HG02981 (cell line): Measurements from ENCODE around the gene TAX1BP3.
A peak's percentile ranks its signal among the peaks of the same experiment; 100 is the strongest.
"Not testable (repeated sequence)": the region's sequence is repeated elsewhere in the genome, so short reads cannot be mapped to it uniquely, and the experiment has no call there.

Source experiments
- ATAC-seq: cut with Tn5 transposase; IDR thresholded peaks from one replicate; pipeline ENCODE4 v1.9.1; 2021; ENCODE audit warnings: mild to moderate bottlenecking, moderate library complexity; ENCODE audit not compliant: unreplicated experiment

TAX1BP3 gene, protein sequence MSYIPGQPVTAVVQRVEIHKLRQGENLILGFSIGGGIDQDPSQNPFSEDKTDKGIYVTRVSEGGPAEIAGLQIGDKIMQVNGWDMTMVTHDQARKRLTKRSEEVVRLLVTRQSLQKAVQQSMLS

DNA sequence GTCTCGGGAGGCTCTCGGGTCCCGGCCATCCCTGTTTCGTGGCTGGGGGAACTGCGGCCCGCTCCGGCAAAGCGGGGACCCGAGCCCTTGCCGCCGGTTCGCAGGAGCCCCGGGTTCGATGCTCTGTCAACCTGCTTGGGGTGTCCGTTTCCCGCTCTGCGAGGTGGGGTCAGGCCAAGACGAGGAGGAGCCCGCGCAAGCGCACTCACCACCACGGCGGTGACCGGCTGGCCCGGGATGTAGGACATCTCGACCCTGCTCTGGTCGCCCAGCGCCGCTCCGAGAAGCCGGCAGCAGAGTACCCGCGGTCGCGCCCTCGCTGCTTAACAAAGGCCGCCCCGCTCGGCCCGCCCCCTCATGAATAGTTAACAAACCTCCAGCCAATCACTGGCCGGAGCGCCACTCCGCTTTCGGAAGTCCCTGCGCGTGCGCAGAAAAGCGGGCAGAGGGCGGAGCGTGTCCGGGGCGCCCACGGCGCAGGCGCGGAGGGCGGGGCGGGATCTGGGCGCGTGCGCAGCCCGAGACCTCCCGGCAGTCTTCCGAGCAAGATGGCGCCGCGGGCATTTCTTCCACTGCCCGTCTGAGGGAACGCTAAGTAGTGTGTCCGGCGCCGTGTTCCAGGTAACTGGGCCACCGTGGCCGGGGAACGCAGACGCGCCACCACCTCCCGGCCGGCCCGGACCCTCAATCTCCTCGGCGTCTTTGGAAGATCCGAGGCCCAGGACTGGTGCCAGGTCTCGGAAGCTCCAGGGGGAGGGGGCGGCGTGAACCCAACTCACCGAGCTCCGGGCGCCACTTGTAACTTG lies at the start of gene TAX1BP3, which contains the start of gene EMC6:
Gene TAX1BP3, minus strand, starts transcription at position 300 of the 806 bp plus-strand sequence. Its CDS starts 52 bp downstream, at position 248.
Gene EMC6, plus strand, starts transcription at position 534 of the 806 bp plus-strand sequence. CDS start 335 bp downstream, outside the sequence.
- ATAC-seq, result peak; percentile 89

DNA sequence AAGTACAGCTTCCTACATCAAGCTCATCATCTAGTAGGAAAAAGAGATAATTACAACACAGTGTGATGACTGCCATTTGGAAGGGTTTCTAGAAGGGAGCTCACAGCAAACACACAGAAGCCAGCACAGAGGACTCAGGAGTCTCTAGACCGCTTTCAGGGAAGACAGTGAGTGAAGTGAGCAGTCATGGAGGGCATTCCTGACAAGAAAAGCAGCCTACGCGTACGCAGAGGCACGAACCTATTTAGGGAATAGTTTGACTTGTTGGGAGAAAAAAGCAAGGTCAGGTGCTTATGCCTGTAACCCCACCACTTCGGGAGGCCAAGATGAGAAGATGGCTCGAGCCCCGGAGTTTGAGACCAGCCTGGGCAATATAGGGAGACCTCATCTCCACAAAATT lies 46.9 kb upstream of the TAX1BP3 start:
- ATAC-seq, result no peak

DNA sequence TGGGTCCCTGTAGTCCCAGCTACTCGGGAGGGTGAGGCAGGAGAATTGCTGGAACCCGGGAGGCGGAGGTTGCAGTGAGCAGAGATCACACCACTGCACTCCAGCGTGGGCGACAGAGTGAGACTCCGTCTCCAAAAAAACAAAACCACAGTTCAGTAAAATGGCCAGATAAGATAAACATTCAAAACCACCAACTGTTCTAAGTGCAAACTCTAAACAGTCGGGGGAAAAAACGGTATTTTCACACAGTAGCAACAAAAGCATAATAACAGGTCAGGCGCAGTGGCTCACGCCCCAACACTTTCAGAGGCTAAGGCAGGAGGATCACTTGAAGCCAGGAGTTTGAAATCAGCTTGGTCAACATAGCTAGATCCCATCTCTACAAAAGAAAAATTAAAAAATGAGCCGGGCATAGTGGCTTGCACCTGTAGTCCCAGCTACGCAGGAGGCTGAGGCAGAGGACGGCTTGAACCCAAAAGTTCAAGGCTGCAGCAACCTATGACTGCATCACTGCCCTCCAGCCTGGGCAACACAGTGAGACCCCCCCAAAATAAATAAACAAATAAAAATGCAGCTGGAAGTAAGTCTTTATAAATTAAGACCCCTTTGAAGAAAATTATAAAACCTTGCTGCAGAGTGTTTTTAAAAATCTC lies 44.6 kb upstream of the TAX1BP3 start:
- no peak for ATAC-seq

DNA sequence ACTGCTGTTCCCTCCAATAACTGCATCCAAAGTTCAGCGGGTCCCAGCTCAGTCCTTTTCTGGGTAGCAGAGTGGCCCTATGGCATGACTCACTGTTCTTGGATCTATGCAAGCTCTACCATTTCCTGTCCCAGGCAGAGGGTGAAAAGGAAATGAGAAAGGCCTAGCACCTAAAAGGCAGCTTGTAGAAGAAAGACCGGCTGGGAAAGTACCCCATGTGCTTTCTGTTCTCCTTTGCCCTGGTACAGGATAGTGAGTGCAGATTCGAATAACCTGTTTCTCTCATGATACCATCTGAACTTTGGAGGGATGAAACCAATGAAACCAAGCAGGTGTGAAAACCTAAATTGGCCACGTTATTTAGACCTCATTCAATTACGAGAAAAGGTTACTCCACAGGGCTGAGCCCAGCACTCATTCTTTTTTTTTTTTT lies 42.6 kb upstream of the TAX1BP3 start:
- peak; percentile 92 for ATAC-seq

DNA sequence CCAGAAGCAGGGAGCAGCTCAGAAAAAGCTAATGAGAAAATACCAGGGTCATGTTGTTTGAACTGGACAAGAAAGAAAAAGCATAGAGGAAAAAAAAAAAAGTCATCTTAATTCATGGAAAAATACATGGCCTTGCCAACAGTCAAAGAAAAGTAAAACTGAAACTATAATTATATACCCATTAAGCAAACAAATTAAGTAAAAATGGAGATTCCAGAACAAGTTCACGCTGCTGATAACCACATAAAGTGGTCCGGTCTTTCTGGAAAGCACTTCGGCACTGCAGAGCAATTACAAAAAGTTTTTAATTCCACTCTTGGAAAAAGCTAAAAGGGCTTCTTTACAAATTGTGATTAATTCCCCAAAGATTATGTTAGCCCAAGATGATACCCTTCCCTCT lies 40.0 kb upstream of the TAX1BP3 start:
- no peak for ATAC-seq

DNA sequence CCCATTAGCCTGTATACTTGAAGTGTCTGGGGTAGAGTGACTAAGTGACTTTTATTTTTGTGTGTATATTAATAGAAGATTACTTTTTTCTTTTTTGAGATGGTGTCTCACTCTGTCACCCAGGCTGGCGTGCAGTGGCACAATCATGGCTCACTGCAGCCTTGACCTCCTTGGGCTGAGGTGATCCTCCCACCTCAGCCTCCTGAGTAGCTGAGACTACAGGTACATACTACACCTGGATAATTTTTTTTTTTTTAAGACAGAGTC lies 37.3 kb upstream of the TAX1BP3 start:
- not testable (repeated sequence) for ATAC-seq

DNA sequence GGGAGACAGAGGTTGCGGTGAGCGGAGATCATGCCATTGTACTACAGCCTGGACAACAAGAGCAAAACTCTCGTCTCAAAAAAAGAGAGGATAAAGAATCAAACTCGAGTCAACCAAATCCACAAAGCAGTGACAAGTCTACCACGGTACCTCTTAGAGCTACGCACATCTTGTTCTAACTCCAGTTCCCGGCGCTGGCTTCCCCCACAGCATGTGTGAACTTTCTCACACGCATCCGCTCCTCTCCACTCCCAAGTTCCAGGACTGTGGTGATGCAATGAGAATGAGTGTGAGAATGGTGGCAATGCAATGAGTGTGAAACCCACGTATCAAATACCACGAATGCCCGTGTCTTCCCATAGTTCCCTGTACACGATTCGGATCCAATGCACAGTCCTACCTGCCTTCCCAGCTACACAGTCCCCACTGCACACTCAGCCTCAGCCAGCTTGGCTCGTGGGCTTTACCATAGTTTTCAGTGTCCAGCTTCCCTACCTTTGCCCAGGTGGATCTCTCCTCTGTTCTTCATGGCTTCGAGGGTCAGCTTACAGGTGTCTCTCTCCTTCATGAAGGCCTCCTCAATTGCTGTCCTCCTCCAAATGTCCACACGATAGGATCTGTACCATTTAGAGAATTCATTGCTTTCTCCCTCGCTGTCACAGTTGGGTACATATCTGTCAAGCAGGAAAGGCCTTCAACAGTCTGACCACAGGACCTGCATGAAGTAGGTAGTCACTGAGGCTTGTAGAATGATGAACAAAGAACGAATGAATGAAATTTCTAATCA lies 36.7 kb upstream of the TAX1BP3 start:
- no peak for ATAC-seq

DNA sequence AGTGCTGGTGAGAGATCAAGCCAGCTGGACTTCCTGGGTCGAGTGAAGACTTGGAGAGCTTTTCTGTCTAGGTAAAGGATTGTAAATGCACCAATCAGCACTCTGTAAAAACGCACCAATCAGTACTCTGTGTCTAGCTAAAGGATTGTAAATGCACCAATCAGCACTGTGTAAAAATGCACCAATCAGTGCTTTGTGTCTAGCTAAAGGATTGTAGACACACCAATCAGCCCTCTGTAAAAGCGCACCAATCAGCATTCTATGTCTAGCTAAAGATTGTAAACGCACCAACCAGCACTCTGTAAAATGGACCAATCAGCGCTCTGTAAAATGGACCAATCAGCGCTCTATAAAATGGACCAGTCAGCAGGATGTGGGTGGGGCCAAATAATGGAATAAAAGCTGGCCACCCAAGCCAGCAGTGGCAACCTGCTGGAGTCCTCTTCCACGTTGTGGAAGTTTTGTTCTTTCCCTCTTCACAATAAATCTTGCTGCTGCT lies 33.7 kb upstream of the TAX1BP3 start:
- not testable (repeated sequence) for ATAC-seq

DNA sequence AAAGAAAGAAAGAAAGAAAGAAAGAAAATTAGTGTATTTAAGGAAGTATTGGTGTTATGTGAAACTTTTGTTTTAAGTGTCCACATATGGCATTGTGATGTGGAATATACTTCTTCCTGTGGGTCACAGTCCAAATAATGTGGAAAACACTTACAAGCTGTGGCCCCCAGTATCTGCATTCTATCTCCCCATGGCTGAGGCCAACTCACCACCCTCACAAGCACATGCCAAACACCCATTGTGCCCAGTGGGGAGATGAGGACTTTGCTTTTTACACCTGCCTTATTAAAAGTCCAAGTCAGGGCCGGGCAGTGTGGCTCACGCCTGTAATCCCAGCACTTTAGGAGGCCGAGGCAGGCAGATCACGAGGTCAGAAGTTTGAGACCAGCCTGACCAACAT lies 31.6 kb upstream of the TAX1BP3 start:
- ATAC-seq, result no peak

DNA sequence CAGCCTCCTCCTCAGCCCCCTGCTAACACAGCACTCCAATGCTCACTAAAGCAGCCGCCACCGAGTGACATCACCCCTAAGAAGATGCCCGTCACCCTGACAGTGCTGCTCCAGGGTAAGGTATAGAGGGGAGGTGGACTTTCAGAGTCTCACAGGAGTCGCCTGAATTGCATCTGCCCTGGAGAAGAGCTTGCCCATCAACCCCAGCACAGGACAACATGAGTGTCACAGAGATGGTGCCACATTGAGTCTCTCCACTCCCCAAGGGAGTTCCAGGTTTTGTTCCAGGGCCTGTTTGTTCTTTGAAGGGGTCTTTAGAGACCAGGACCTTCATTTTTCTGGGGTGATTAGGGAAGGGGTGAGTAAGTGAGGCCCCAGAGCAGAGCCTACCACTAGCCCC lies 29.8 kb upstream of the TAX1BP3 start:
- ATAC-seq, result no peak

DNA sequence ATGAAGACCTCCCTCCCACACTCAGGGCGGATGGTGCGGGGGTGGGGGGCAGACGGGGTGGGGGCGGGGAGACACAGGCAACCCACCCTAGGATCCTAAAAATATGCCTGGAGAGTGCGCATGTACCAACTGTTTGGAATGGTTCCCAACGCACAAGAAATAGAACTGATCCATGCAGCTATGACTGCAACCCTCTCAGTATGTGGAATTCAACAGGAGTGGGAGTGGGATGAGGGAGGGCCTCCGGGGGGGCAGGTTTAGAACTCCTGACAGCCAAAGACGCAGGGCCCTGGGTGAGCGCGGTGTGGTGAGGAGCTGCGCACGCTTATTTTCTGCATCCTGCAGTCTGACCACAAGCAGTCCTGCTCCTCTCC lies 28.7 kb upstream of the TAX1BP3 start:
- ATAC-seq, result no peak

DNA sequence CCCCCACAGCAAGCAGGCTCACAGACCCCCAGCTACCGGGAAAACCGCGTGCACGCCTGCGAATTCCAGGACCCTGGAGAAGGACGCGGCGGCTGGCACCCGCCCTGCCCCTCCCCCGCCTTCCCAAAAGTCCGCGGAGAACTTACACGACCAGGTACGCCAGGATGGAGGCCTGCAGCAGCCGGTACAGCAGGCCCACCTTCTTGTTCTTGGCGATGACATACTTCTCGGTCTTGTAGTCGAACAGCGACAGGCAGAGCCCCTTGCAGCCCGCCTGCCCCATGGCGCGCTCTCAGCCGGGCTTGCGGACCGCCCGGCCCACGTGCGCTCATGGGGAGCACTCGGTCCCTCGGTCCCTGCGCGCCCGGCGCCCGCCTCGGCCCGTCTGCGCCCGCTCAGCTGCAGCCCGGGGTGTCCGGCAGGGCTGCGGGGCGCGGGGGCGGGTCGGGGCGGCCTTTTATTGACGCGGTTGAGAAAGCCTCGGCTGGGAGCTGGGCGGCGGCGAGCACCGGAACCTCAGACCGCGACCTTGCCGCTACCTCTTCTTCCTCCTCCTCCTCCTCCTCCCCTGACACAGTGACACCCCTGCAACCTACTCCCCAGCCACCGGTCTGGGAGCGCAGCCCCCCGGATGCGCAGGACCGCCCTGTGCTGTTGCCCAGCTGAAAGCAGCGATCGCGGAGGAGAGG lies 27.5 kb upstream of the TAX1BP3 start, which contains the start of gene P2RX5:
Gene P2RX5, minus strand, starts transcription at position 433 of the 689 bp plus-strand sequence. Its CDS starts 150 bp downstream, at position 283.
- no peak for ATAC-seq

DNA sequence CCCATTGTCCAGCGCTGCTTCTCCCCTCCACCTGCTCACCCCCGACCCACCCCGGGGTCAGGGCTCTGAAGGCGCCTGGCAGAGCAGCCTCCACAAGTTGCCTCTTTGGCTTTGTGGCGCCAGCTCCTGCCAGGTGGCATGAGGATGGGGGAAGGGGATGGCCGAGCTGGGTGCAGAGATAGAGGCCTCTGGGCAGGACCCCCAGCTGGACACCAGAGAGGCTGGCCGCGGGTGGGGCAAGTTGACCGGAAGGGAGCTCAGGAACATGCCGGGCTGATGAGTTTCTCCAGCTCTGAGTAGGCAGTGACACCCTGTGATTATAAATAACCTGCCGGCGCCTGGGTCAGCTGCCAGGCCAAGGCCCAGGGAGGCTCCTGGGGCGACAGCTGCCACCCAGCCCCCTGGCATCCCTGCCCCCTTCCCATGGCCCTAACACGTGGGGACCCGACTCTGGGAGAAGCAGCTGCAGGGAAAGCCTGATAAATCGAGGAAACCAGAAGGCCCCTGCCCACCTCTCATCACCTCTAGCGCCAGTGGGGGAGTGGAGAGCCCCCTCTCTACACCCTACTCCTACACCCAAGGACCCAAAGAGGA lies 26.8 kb upstream of the TAX1BP3 start:
- ATAC-seq, result no peak

DNA sequence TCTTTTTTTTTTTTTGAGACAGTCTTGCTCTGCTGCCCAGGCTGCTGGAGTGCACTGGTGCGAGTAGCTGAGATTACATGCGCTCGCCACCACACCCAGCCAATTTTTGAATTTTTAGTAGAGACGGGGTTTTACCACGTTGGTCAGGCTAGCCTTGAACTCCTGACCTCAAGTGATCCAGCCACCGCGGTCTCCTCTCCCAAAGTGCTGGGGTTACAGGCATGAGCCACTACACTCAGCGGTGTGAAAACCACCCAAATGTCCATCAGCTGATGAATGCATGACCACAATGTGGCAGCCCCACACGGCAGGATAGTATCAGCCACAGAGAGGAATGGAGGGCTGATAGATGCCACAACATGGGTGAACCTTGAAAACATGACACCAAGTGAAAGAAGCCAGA lies 25.5 kb upstream of the TAX1BP3 start:
- peak; percentile 57 for ATAC-seq

DNA sequence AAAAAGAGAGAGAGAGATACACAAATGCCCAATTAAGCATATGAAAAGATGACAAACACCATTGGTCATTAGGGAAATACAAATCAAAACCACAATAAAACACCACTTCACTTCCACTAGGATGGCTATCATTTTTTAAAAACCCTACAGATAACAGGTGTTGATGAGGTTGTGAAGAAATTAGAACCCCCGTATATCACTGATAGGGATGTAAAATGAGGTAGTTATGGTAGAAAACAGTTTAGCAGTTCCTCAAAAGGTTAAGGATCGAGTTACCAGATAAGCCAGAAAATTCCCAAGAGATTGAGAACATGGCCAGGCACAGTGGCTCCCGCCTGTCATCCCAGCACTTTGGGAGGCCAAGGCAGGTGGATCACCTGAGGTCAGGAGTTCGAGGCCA lies 24.8 kb upstream of the TAX1BP3 start:
- ATAC-seq, result no peak

DNA sequence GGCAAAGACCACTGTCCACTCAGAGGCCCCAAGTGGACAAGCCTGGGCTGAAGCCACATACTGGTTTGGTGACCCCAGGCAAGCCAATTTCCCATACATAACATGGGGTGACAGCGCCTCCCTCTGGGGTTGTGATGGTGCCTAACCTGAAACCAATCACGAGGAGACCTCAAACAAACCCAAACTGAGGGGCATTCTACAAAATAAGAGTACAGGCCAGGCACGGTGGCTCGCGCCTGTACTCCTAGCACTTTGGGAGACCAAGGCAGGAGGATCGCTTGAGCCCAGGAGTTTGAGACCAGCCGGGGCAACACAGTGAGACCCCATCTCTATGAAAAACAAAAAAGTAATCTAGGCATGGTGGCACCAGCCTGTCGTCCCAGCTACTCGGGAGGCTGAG lies 24.0 kb upstream of the TAX1BP3 start:
- no peak for ATAC-seq

DNA sequence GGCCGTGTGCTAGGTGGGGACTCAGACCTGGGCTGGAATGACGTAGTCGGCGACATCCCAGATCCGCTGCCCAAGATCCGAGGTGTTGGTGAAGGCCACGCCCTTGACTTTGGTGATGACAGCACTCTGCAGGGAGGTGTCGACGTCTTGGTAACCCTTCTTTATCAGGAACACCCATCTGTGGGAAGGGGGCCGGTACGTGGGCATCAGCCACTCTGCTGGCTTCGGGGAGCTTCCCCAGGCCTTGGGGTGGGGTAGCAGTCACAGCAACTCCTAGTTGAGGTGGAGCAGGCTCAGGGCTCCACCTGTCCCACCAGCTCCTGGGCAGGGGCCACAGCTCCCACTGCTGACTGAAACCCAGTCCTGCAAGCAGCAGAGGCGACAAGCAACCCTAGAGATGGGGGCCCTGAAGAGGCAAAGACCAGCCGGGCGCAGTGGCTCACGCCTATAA lies 23.3 kb upstream of the TAX1BP3 start:
- ATAC-seq, result no peak

DNA sequence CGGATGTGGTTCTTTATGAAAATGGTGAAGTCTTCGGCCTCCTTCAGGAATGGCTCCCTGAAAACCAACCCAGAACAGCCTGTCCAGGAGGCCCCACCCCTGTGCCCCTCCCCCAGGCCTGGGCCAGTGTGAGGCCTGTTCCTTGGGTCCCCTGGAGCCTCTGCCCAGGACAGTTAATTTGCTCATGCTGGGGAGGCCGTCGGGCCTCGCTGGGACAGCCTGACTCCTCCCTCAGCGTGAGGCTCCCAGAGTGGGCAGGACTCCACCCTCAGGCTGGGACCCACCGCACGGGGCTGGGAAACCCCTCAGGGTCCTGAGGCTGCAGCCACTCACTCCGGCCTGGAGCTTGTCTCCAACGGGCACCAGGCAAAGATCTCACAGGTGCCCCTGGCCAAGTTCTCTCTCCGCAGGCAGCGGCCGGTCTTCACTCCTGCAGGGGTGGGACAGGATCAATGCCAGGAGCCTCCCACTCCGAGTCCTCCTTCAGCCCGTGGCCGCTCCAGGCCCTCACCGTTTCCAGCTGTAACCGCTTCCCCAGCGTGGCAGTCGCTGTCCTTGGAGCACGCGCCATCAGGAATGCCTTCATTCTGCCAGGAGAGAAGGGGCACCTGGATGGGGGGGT lies 21.8 kb upstream of the TAX1BP3 start:
- no peak for ATAC-seq

DNA sequence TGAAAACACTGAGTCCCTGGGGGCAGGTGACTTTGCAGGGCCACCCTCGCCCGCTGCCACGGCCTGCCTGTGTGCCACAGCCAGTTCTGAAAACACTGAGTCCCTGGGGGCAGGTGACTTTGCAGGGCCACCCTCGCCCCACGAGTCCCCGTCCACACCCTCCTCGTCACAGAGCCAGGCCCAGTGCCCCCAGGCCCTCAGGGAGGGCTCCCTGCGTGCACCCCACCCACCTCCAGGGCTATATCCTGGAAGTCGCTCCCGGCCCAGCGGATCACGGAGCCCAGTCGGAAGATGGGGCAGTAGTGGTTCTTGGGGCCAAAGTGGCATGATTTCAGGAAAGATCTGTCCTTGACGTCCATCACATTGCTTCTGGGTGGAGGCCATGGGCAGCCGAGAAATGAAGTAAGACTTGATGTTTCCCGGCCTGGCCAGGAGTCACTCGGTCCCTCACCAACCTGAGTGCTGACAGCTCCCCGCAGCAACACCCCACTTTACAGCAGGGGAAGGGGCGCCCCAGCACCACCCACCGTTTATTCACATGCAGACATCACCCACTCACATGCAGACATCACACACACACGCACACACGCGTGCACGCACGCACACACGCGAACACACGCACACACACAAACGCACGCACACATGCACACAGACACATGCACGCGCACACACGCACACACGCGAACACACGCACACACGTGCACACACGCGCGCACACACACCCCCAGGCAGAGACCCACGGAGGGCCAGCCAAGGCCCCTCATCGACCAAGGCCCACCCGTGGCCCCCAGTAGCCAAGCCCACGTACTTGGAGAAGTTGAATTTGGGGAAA lies 21.1 kb upstream of the TAX1BP3 start:
- no peak for ATAC-seq
